ENCODE measurements around the gene ZFHX3. TPM values are rescaled to one million over a fixed set of nuclear protein-coding genes. Genes with fewer than 3 reads are reported as not detected.

The ZFHX3 gene
- total and polyA plus RNA-seq, 10 of the 15 experiments (the other 5 are each of a cell fraction or from before 2014, with no cell fraction given) = 0.68 to 8.6 (median 2.0) TPM

DNA sequence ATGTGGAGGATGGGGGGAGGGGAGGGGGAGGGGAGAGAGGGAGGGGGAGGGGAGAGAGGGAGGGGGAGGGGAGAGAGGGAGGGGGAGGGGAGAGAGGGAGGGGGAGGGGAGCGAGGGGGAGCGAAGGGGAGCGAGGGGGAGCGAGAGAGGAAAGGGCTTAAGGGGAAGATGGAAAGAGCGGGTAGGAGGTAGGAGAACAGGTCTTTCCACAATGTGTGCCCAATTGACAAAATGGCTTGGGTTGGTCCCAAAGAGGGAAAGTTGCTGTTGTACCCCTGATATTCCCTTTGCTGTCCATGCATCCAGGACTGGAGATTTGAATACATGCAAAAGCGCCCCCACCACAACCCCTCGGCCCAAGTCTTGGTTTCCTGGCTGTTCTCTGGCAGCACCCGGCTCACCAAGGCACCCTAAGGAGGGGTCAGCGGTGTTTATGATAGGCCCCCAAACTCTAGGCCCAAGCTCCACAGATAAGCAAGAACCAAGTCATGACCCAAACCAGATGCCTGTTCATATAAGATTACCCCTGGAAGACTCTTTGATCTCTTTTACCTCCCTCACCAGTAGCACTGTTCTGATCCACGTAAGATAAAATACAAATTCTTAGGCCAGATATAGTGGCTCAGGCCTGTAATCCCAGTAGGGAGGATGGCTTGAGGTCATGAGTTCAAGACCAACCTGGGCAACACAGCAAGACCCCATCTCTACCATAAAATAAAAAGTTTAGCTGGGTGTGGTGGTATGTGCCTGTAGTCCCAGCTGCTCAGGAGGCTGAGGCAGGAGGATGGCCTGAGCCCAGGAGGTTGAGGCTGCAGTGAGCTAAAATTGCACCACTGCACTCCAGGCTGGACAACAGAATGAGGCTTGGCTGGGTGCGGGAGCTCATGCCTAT, 119.6 kb downstream of the ZFHX3 start (continued):
- TF ChIP-seq, protein P1, sequence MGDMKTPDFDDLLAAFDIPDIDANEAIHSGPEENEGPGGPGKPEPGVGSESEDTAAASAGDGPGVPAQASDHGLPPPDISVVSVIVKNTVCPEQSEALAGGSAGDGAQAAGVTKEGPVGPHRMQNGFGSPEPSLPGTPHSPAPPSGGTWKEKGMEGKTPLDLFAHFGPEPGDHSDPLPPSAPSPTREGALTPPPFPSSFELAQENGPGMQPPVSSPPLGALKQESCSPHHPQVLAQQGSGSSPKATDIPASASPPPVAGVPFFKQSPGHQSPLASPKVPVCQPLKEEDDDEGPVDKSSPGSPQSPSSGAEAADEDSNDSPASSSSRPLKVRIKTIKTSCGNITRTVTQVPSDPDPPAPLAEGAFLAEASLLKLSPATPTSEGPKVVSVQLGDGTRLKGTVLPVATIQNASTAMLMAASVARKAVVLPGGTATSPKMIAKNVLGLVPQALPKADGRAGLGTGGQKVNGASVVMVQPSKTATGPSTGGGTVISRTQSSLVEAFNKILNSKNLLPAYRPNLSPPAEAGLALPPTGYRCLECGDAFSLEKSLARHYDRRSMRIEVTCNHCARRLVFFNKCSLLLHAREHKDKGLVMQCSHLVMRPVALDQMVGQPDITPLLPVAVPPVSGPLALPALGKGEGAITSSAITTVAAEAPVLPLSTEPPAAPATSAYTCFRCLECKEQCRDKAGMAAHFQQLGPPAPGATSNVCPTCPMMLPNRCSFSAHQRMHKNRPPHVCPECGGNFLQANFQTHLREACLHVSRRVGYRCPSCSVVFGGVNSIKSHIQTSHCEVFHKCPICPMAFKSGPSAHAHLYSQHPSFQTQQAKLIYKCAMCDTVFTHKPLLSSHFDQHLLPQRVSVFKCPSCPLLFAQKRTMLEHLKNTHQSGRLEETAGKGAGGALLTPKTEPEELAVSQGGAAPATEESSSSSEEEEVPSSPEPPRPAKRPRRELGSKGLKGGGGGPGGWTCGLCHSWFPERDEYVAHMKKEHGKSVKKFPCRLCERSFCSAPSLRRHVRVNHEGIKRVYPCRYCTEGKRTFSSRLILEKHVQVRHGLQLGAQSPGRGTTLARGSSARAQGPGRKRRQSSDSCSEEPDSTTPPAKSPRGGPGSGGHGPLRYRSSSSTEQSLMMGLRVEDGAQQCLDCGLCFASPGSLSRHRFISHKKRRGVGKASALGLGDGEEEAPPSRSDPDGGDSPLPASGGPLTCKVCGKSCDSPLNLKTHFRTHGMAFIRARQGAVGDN (IDR thresholded peaks at IDR 0.05) = no peak
- TF ChIP-seq BMI1 (IDR thresholded peaks at IDR 0.05; ENCODE audit: borderline replicate concordance) (no peak), CREB1 (IDR thresholded peaks at IDR 0.05; ENCODE audit: low read depth) (no peak), TCF12 (IDR thresholded peaks at IDR 0.05; ENCODE audit: low read depth, low read length) (no peak), ASH2L (IDR thresholded peaks at IDR 0.05; ENCODE audit: borderline replicate concordance, low read depth) (no peak), SUPT20H (IDR thresholded peaks at IDR 0.05; ENCODE audit: borderline replicate concordance, control insufficient read depth, low read depth, low read length) (no peak)
- TF ChIP-seq, protein P2, sequence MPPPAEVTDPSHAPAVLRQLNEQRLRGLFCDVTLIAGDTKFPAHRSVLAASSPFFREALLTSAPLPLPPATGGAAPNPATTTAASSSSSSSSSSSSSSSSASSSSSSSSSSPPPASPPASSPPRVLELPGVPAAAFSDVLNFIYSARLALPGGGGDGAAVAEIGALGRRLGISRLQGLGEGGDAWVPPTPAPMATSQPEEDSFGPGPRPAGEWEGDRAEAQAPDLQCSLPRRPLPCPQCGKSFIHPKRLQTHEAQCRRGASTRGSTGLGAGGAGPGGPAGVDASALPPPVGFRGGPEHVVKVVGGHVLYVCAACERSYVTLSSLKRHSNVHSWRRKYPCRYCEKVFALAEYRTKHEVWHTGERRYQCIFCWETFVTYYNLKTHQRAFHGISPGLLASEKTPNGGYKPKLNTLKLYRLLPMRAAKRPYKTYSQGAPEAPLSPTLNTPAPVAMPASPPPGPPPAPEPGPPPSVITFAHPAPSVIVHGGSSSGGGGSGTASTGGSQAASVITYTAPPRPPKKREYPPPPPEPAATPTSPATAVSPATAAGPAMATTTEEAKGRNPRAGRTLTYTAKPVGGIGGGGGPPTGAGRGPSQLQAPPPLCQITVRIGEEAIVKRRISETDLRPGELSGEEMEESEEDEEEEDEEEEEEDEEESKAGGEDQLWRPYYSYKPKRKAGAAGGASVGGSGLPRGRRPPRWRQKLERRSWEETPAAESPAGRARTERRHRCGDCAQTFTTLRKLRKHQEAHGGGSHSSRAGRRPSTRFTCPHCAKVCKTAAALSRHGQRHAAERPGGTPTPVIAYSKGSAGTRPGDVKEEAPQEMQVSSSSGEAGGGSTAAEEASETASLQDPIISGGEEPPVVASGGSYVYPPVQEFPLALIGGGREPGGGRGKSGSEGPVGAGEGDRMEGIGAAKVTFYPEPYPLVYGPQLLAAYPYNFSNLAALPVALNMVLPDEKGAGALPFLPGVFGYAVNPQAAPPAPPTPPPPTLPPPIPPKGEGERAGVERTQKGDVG (CRISPR knock-in tag; IDR thresholded peaks at IDR 0.05) = no peak
